ENCODE results near the gene ANP32A.

GRCh38 chr15:68735610-68736009 lies 85.1 kb downstream of the ANP32A start:
- TF ChIP-seq CTCF (conservative IDR thresholded peaks at IDR 0.05 in 1 of 2, IDR thresholded peaks at IDR 0.05 in 1 of 2; ENCODE audit: low read depth in 1 of 2, low read length in 2 of 2) (no peak), EZH2 (IDR thresholded peaks at IDR 0.05; ENCODE audit: low read length, missing control alignments) (no peak)
